CD14-positive monocyte (primary cell): ENCODE results near the gene RAB26. TPM values are rescaled to one million over a fixed set of nuclear protein-coding genes. Genes with fewer than 3 reads are reported as not detected.
"Not testable (repeated sequence)": the region's sequence is repeated elsewhere in the genome, so short reads cannot be mapped to it uniquely, and the experiment has no call there.

Experiments used
- DNase-seq, 3 donors: peaks; one replicate each; pipeline ENCODE4 v3.0.0-alpha.2; 2011 to 2022
- H2AFZ ChIP-seq: 2 replicates; pipeline ENCODE4 v1.6.0; 2012; ENCODE audit warnings: mild to moderate bottlenecking, low read depth, low read length, inconsistent platforms; ENCODE audit not compliant: insufficient read depth, poor library complexity, severe bottlenecking
- H3K27ac ChIP-seq, 2 donors: 1 replicate in 1 of 2; 2 replicates in 1 of 2; pipeline ENCODE4 v1.5.1; 2012 to 2013; ENCODE audit warnings: low read length in 2 of 2, control low read depth in 1 of 2, inconsistent platforms in 1 of 2, low read depth in 1 of 2, mild to moderate bottlenecking in 1 of 2
- H3K27me3 ChIP-seq, 2 donors: one replicate each; pipeline versions ENCODE4 v1.6.0 to v1.6.1; 2011 to 2013; ENCODE audit warnings: low read length in 2 of 2; ENCODE audit not compliant: control insufficient read depth in 2 of 2, insufficient read depth in 2 of 2
- H3K36me3 ChIP-seq, 2 donors: replicated peaks in 1 of 2; 1 replicate in 1 of 2; 2 replicates in 1 of 2; pipeline versions ENCODE4 v1.5.1 to v1.6.1; 2012 to 2013; ENCODE audit warnings: low read length in 2 of 2, control low read depth in 1 of 2, inconsistent platforms in 1 of 2, mild to moderate bottlenecking in 1 of 2; ENCODE audit not compliant: insufficient read depth in 2 of 2, control insufficient read depth in 1 of 2
- H3K4me1 ChIP-seq, 2 donors: 1 replicate in 1 of 2; 2 replicates in 1 of 2; pipeline versions ENCODE4 v1.5.1 to v1.6.1; 2012 to 2013; ENCODE audit warnings: low read length in 2 of 2, control low read depth in 1 of 2, inconsistent platforms in 1 of 2, mild to moderate bottlenecking in 1 of 2, moderate library complexity in 1 of 2; ENCODE audit not compliant: insufficient read depth in 2 of 2, control insufficient read depth in 1 of 2
- H3K4me2 ChIP-seq: replicated peaks from 2 replicates; pipeline ENCODE3; 2012; ENCODE audit warnings: low read length, moderate library complexity, mild to moderate bottlenecking; ENCODE audit not compliant: poor library complexity, severe bottlenecking; ENCODE audit errors: extremely low read depth
- H3K4me3 ChIP-seq, 3 experiments: fragments of 200-600 bp in 1 of 3; sonication (generic) in 1 of 3; replicated peaks in 1 of 3; 1 replicate in 2 of 3; 2 replicates in 1 of 3; pipeline ENCODE4 v1.5.1; 2011 to 2013; ENCODE audit warnings: low read length in 3 of 3, mild to moderate bottlenecking in 3 of 3, control low read depth in 2 of 3, low read depth in 2 of 3, inconsistent platforms in 1 of 3, moderate library complexity in 1 of 3
- H3K79me2 ChIP-seq: 2 replicates; pipeline ENCODE4 v1.6.0; 2012; ENCODE audit warnings: mild to moderate bottlenecking, control low read depth, inconsistent platforms, low read length, moderate library complexity; ENCODE audit not compliant: insufficient read depth
- H3K9ac ChIP-seq: 2 replicates; pipeline ENCODE4 v1.6.0; 2017; ENCODE audit warnings: low read length, mild to moderate bottlenecking; ENCODE audit not compliant: insufficient read depth, poor library complexity, severe bottlenecking
- H3K9me3 ChIP-seq, 2 donors: replicated peaks in 1 of 2; 1 replicate in 1 of 2; 2 replicates in 1 of 2; pipeline versions ENCODE4 v1.5.1 to v1.6.1; 2012 to 2013; ENCODE audit warnings: low read length in 2 of 2, control low read depth in 1 of 2; ENCODE audit not compliant: control insufficient read depth in 1 of 2, insufficient read depth in 1 of 2
- H4K20me1 ChIP-seq: 2 replicates; pipeline ENCODE4 v1.6.0; 2012; ENCODE audit warnings: mild to moderate bottlenecking, low read length, control low read depth, moderate library complexity; ENCODE audit not compliant: insufficient read depth
- H3K27ac Mint-ChIP-seq, 7 donors: one replicate each; pipeline ENCODE4 v1.8.0; 2020; ENCODE audit warnings: mild to moderate bottlenecking in 7 of 7, mixed read lengths in 7 of 7, moderate library complexity in 6 of 7, inconsistent platforms in 2 of 7
- H3K27me3 Mint-ChIP-seq, 3 donors: one replicate each; pipeline ENCODE4 v1.8.0; 2021 to 2022; ENCODE audit warnings: low read depth in 3 of 3, mild to moderate bottlenecking in 3 of 3, mixed read lengths in 3 of 3, moderate library complexity in 3 of 3, inconsistent platforms in 1 of 3
- H3K36me3 Mint-ChIP-seq, 2 donors: one replicate each; pipeline ENCODE4 v1.8.0; 2020; ENCODE audit warnings: mixed read lengths in 2 of 2, inconsistent platforms in 1 of 2, mild to moderate bottlenecking in 1 of 2
- H3K4me1 Mint-ChIP-seq: one replicate; pipeline ENCODE4 v1.8.0; 2020; ENCODE audit warnings: mild to moderate bottlenecking, mixed read lengths
- H3K4me3 Mint-ChIP-seq, 2 donors: one replicate each; pipeline ENCODE4 v1.8.0; 2020; ENCODE audit warnings: mild to moderate bottlenecking in 2 of 2, mixed read lengths in 2 of 2, moderate library complexity in 1 of 2
- H3K9me3 Mint-ChIP-seq, 7 donors: one replicate each; pipeline ENCODE4 v1.8.0; 2020 to 2022; ENCODE audit warnings: mixed read lengths in 7 of 7, mild to moderate bottlenecking in 6 of 7, moderate library complexity in 6 of 7, inconsistent platforms in 2 of 7
- CTCF ChIP-seq: fragments of 200-600 bp; IDR thresholded peaks from one replicate; pipeline ENCODE4 v1.8.0; 2022; ENCODE audit warnings: antibody characterized with exemption, mild to moderate bottlenecking
- WGBS: methylation state at CpG from one replicate; pipeline ENCODE4 v1.1.5; 2013; ENCODE audit warnings: missing lambda C conversion rate; ENCODE audit not compliant: insufficient coverage; 5-methylcytosine and 5-hydroxymethylcytosine counted together
- intact Hi-C, 2 donors: fragments of 100-400 bp; cut with micrococcal nuclease; formaldehyde crosslinking; loops; one replicate each; pipeline versions ENCODE4 v1.15.0 to v1.15.1; 2023
- polyA plus RNA-seq, 3 donors: library from polyadenylated mRNA; depleted of rRNA in 1 of 3; unstranded in 2 of 3; stranded (reverse) in 1 of 3; fragments of 300-500 nt in 2 of 3; fragments of >200 nt in 1 of 3; fragmentation: Illumina TruSeq in 2 of 3; gene quantifications; 1 replicate in 2 of 3; 2 replicates in 1 of 3; pipeline ENCODE4 v1.2.3, GENCODE V29; 2012 to 2021

RAB26 gene
- polyA plus RNA-seq, 3 donors, result not detected

- H3K9ac ChIP-seq, H3K27ac Mint-ChIP-seq, H2AFZ ChIP-seq, H3K4me3 Mint-ChIP-seq, H3K27ac ChIP-seq, H3K9me3 ChIP-seq, H3K27me3 ChIP-seq, DNase-seq, H3K36me3 ChIP-seq, H3K36me3 Mint-ChIP-seq, H3K9me3 Mint-ChIP-seq, H3K4me3 ChIP-seq, H3K4me2 ChIP-seq, intact Hi-C loops, H3K79me2 ChIP-seq: not testable (repeated sequence)
- Mint-ChIP-seq H3K27me3 (peaks cover 6 to 17% (median 7%) of the 10 kb centered on the region in 3 donors), H3K4me1 (peaks cover 16% of the 10 kb centered on the region)
- 90% methylated on average over 2 of the region's 9 CpGs for WGBS
- Histone ChIP-seq H3K4me1 (peaks cover 16 to 20% of the 10 kb centered on the region in 2 donors), H4K20me1 (peaks cover 25% of the 10 kb centered on the region)
Observed at GRCh38 chr16:2121325-2121724, 27.1 kb upstream of the RAB26 start.

- peaks cover 0 to 8% of the 10 kb centered on the region in 2 donors for H3K27me3 ChIP-seq
- H3K36me3 Mint-ChIP-seq, result peaks cover 1 to 2% of the 10 kb centered on the region in 2 donors
- H3K79me2 ChIP-seq, result no peaks in the 10 kb centered on the region
- H4K20me1 ChIP-seq, result peaks cover 30% of the 10 kb centered on the region
- H3K36me3 ChIP-seq, result no peaks in the 10 kb centered on the region
- peaks cover 6 to 17% (median 7%) of the 10 kb centered on the region in 3 donors for H3K27me3 Mint-ChIP-seq
- H3K9me3 ChIP-seq, result no peaks in the 10 kb centered on the region
- intact Hi-C loops, result no loop called here
- H3K4me2 ChIP-seq, result no peak overlapping the region
- H3K4me3 ChIP-seq, result no peak overlapping the region
- no peak overlapping the region for H3K27ac ChIP-seq
- H3K9ac ChIP-seq, result no peak overlapping the region
- TF ChIP-seq CTCF, result no peak
- no peak overlapping the region for H2AFZ ChIP-seq
- 92% methylated on average over 11 of the region's 19 CpGs for WGBS
- peaks cover 19% of the 10 kb centered on the region for H3K4me1 Mint-ChIP-seq
- no peak overlapping the region for H3K27ac Mint-ChIP-seq
- DNase-seq, result no peak
- H3K9me3 Mint-ChIP-seq, result no peaks in the 10 kb centered on the region
- H3K4me1 ChIP-seq, result peaks cover 16 to 20% of the 10 kb centered on the region in 2 donors
- no peak overlapping the region for H3K4me3 Mint-ChIP-seq
Observed at GRCh38 chr16:2121853-2122252, 26.6 kb upstream of the RAB26 start.
